NB4 (cell line): ENCODE measurements around the gene RIMKLB.

Experiments
- DNase-seq: peaks from one replicate; pipeline ENCODE4 v3.0.0; 2010; ENCODE audit warnings: low read depth
- H3K4me3 ChIP-seq: one replicate; pipeline ENCODE4 v1.5.1; 2011; ENCODE audit warnings: mild to moderate bottlenecking, low read depth, low read length, moderate library complexity
- CTCF ChIP-seq: IDR thresholded peaks from one replicate; pipeline ENCODE4 v1.5.1; 2012; ENCODE audit warnings: low read depth, low read length
- MYC ChIP-seq: IDR thresholded peaks from 2 replicates; pipeline ENCODE4 v1.6.1; 2011; ENCODE audit warnings: low read depth, low read length
- POLR2A ChIP-seq: IDR thresholded peaks from 2 replicates; pipeline ENCODE4 v1.6.1; 2011; ENCODE audit warnings: mild to moderate bottlenecking; ENCODE audit not compliant: insufficient read length; ENCODE audit errors: extremely low read depth
- TF ChIP-seq, protein P1 (sequence below): IDR thresholded peaks from 2 replicates; pipeline ENCODE4 v1.6.1; 2011; ENCODE audit warnings: low read depth, low read length

The RIMKLB gene

GRCh38 chr12:8661751-8662150 is 36.0 kb upstream of the RIMKLB start:
- no peak for DNase-seq
- TF ChIP-seq CTCF (no peak), MYC (no peak), POLR2A (no peak)
- TF ChIP-seq, protein P1, sequence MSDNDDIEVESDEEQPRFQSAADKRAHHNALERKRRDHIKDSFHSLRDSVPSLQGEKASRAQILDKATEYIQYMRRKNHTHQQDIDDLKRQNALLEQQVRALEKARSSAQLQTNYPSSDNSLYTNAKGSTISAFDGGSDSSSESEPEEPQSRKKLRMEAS: no peak
- H3K4me3 ChIP-seq: no peak overlapping the region

- no peak for DNase-seq
- H3K4me3 ChIP-seq: no peak within 1 kb of the TSS
- TF ChIP-seq, protein P1: no peak
- TF ChIP-seq MYC (no peak), CTCF (no peak), POLR2A (no peak)
Observed at GRCh38 chr12:8662593-8662992, 35.2 kb upstream of the RIMKLB start, which contains the start of gene MFAP5. Gene MFAP5 (minus strand): TSS chr12:8662826. CDS start chr12:8662104, 722 bp downstream.

GRCh38 chr12:8664228-8664913 is 33.4 kb upstream of the RIMKLB start:
- no peak overlapping the region for H3K4me3 ChIP-seq
- no peak for DNase-seq
- TF ChIP-seq, protein P1: no peak
- TF ChIP-seq POLR2A: no peak
- TF ChIP-seq CTCF: no peak
- no peak for TF ChIP-seq MYC

GRCh38 chr12:8665759-8666158 is 32.0 kb upstream of the RIMKLB start:
- no peak for TF ChIP-seq POLR2A
- TF ChIP-seq MYC: no peak
- TF ChIP-seq, protein P1: no peak
- TF ChIP-seq CTCF: no peak
- H3K4me3 ChIP-seq: no peak overlapping the region
- DNase-seq: no peak

DNA sequence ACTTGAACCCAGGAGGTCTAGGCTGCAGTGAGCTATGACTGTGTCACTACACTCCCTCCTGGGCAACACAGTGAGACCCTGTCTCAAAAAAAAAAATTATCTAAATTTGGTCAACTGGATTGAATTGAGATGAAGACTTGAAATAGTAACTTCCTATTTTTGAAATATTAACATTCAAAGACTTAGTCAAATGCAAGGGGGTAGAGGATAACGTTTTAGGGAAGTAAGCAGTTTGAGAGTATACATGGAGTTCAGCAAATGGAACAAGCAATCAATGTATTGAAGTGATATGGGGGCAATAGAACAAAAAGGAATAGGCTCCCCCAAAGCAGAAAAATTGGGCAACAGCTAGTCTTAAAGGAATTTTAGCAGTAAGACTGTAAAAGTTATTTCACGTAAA is 30.5 kb upstream of the RIMKLB start:
- no peak for DNase-seq
- TF ChIP-seq MYC (no peak), POLR2A (no peak), CTCF (no peak)
- H3K4me3 ChIP-seq: no peak overlapping the region
